ENCODE measurements around the gene MYO10. TPM values are rescaled to one million over a fixed set of nuclear protein-coding genes. Genes with fewer than 3 reads are reported as not detected.

The MYO10 gene
- total and polyA plus RNA-seq, 2 of the 8 experiments (the other 6 are each of a cell fraction or from before 2014, with no cell fraction given), result 21.5 to 107 TPM

DNA sequence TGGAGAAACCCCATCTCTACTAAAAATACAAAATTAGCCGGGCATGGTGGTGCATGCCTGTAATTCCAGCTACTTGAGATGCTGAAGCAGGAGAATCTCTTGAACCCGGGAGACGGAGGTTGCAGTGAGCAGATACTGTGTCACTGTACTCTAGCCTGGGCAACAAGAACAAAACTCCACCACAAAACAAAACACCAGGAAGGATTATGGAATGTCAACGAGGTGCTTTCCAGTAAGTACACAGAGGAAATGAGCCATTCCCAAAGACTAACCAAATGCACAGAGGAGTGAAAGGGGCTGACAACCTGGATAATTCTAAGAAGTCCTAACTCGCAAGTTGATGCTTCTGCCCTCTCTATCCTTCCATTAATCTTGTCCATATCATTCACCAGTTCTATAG is 193.2 kb downstream of the MYO10 start:
- 78% methylated on average over 5 of the region's 5 CpGs; no CpG with 5 or more reads in 1 of the 2 experiments for WGBS, 2 experiments (ENCODE audit: extremely low coverage in 1 of 2, insufficient coverage in 1 of 2, insufficient read length in 1 of 2, insufficient replicate concordance in 2 of 2, low coverage in 1 of 2, low lambda C conversion rate in 2 of 2, missing lambda C conversion rate in 1 of 2)
- Histone ChIP-seq H3K23me2 (ENCODE audit: low read depth, low read length) (peaks cover 7% of the 10 kb centered on the region; the same call in 1 of the 2 replicates), H3K56ac (replicated peaks; ENCODE audit: insufficient read length, low read depth, low read length) (no peak overlapping the region), H2BK12ac (ENCODE audit: low read depth, low read length) (peak overlapping the region; percentile 1), H2AFZ (ENCODE audit: low read length) (no peak overlapping the region), H3K79me2 (ENCODE audit: control insufficient read depth in 1 of 2, insufficient read depth in 2 of 2, low read length in 2 of 2) (peaks cover 0 to 8% of the 10 kb centered on the region in 2 experiments; a peak in 2 of 4 replicates), H3K4me3 (ENCODE audit: extremely low read depth in 1 of 4, insufficient read depth in 2 of 4, low read depth in 3 of 4, low read length in 4 of 4) (no peak overlapping the region), H3K23ac (ENCODE audit: insufficient read length) (no peak overlapping the region), H4K20me1 (replicated peaks in 1 of 2; ENCODE audit: control insufficient read depth in 1 of 2, insufficient read depth in 2 of 2, low read length in 2 of 2) (no peaks in the 10 kb centered on the region), H3K9ac (replicated peaks in 1 of 4; ENCODE audit: extremely low read depth in 1 of 4, low read depth in 3 of 4, low read length in 3 of 4) (no peak overlapping the region), H2AK5ac (ENCODE audit: low read depth, low read length) (peak overlapping the region; percentile 4; the same call in 1 of the 2 replicates), H2BK5ac (ENCODE audit: low read depth, low read length) (peak overlapping the region; percentile 89; the same call in 1 of the 2 replicates), H3K4me2 (ENCODE audit: insufficient read depth in 1 of 2, low read depth in 2 of 2, low read length in 2 of 2) (peak overlapping the region in 1 of 2 experiments; percentile 95; a peak in 1 of 4 replicates), H3K4ac (replicated peaks; ENCODE audit: insufficient read length, low read depth, low read length) (no peak overlapping the region), H4K91ac (replicated peaks; ENCODE audit: insufficient read length, low read length) (peak overlapping the region; percentile 50), H3K14ac (ENCODE audit: insufficient read length) (no peak overlapping the region), H2BK20ac (ENCODE audit: low read length) (peak overlapping the region; percentile 87; the same call in 1 of the 2 replicates), H2BK120ac (replicated peaks; ENCODE audit: low read depth, low read length) (no peak overlapping the region), H3K4me1 (replicated peaks in 1 of 4; ENCODE audit: control insufficient read depth in 3 of 4, insufficient read depth in 4 of 4, low read length in 3 of 4) (peaks cover 2 to 13% (median 8%) of the 10 kb centered on the region in 4 experiments; a peak in 5 of 7 replicates), H4K5ac (ENCODE audit: insufficient read length, low read depth, low read length) (peak overlapping the region; percentile 34), H3K9me3 (ENCODE audit: insufficient read depth in 2 of 2, low read depth in 1 of 2, low read length in 1 of 2) (no peaks in the 10 kb centered on the region), H3K27me3 (replicated peaks in 1 of 4; ENCODE audit: control insufficient read depth in 3 of 4, extremely low read depth in 1 of 4, insufficient read depth in 3 of 4, low read length in 3 of 4) (no peaks in the 10 kb centered on the region), H3K36me3 (ENCODE audit: control insufficient read depth in 2 of 4, insufficient read depth in 4 of 4, low read length in 3 of 4) (no peaks in the 10 kb centered on the region; a peak in 1 of 8 replicates), H3K79me1 (ENCODE audit: low read depth, low read length) (no peaks in the 10 kb centered on the region), H4K8ac (ENCODE audit: extremely low read depth, insufficient read depth, low read length) (no peak overlapping the region), H3K27ac (ENCODE audit: low read depth, low read length) (peak overlapping the region; percentile 74), H3K18ac (ENCODE audit: extremely low read depth, low read length) (peak overlapping the region; percentile 14), H2BK15ac (ENCODE audit: low read length) (no peak overlapping the region)
- TF ChIP-seq RBBP5 (IDR thresholded peaks at IDR 0.05; ENCODE audit: borderline replicate concordance, low read depth, low read length), result no peak
- FAIRE-seq (no peak), DNase-seq (ENCODE audit: low read depth in 1 of 2, low spot score in 2 of 2) (no peak)
- ChIA-PET CTCF (ENCODE audit: partially characterized antibody) (interaction anchor here (1.0 to 2.6 kb wide), 3 partner anchors 21 to 447 kb away, joined by 3 to 8 read pairs (median 3); no protein-coding TSS in a partner anchor), POLR2A (ENCODE audit: partially characterized antibody) (interaction anchor here (0.6 to 2.4 kb wide), 7 partner anchors 9 to 345 kb away, joined by 4 to 13 read pairs (median 5); no protein-coding TSS in a partner anchor)
